Measurements from ENCODE around the gene SEMA4D. TPM values are rescaled to one million over a fixed set of nuclear protein-coding genes. Genes with fewer than 3 reads are reported as not detected.

Gene SEMA4D
- total and polyA plus RNA-seq, 2 of the 13 experiments (the other 11 are each of a cell fraction or from before 2014, with no cell fraction given) = 0.13 to 0.16 TPM

- Histone ChIP-seq H3K4me3 (replicated peaks in 1 of 3; ENCODE audit: insufficient read depth in 1 of 3, low read depth in 2 of 3, low read length in 3 of 3) (no peak overlapping the region), H3K27me3 (ENCODE audit: control insufficient read depth in 1 of 2, insufficient read depth in 2 of 2, low read length in 2 of 2) (peaks cover 6 to 54% of the 10 kb centered on the region in 2 experiments; a peak in 4 of 5 replicates), H3K4me2 (ENCODE audit: low read depth, low read length) (no peak overlapping the region), H3K36me3 (replicated peaks in 1 of 2; ENCODE audit: control insufficient read depth in 1 of 2, insufficient read depth in 2 of 2, low read length in 2 of 2) (no peaks in the 10 kb centered on the region), H4K20me1 (ENCODE audit: insufficient read depth, low read length) (no peaks in the 10 kb centered on the region), H3K79me2 (ENCODE audit: insufficient read depth, low read length) (no peaks in the 10 kb centered on the region), H3K9ac (ENCODE audit: insufficient read depth, low read depth, low read length) (no peak overlapping the region), H3K4me1 (ENCODE audit: insufficient read depth, low read length) (peaks cover 8% of the 10 kb centered on the region), H3K27ac (ENCODE audit: extremely low read length, insufficient read depth, low read length) (no peak overlapping the region), H2AFZ (ENCODE audit: low read length) (no peak overlapping the region), H3K9me3 (ENCODE audit: low read length) (no peaks in the 10 kb centered on the region)
- in situ Hi-C loops (cut with HindIII; ENCODE audit: extremely low pct_ligation_motif_present, low pct_unique_long_range_greater_than_20kb) = no loop called here
- ChIA-PET POLR2A (no interaction called here), CTCF (ENCODE audit: low intra/inter-chr PET ratio, low total read pairs) (no interaction called here)
- BruUV-seq (replicated peaks) = no TSS peak
- TF ChIP-seq EED (CRISPR knock-in tag; IDR thresholded peaks at IDR 0.05) (no peak), SAFB2 (CRISPR knock-in tag; IDR thresholded peaks at IDR 0.05; ENCODE audit: borderline replicate concordance, low read depth) (no peak), NONO (IDR thresholded peaks at IDR 0.05) (no peak), NONO (CRISPR knock-in tag; conservative IDR thresholded peaks at IDR 0.05) (no peak), PHF5A (CRISPR knock-in tag; IDR thresholded peaks at IDR 0.05; ENCODE audit: low read depth, unreplicated experiment) (no peak), ZNF678 (CRISPR knock-in tag; IDR thresholded peaks at IDR 0.05) (no peak), CCDC6 (CRISPR knock-in tag; IDR thresholded peaks at IDR 0.05) (no peak), POLR2A (IDR thresholded peaks at IDR 0.05; ENCODE audit: insufficient read depth in 1 of 2, low read depth in 2 of 2, low read length in 2 of 2) (no peak), CENPX (CRISPR knock-in tag; IDR thresholded peaks at IDR 0.05) (no peak), THAP7 (CRISPR knock-in tag; IDR thresholded peaks at IDR 0.05) (no peak), RARG (CRISPR knock-in tag; IDR thresholded peaks at IDR 0.05; ENCODE audit: low read depth) (no peak), ATF1 (CRISPR knock-in tag; IDR thresholded peaks at IDR 0.05) (no peak), HOXA5 (CRISPR knock-in tag; IDR thresholded peaks at IDR 0.05) (no peak), ZNF776 (CRISPR knock-in tag; IDR thresholded peaks at IDR 0.05) (no peak), CC2D1A (CRISPR knock-in tag; IDR thresholded peaks at IDR 0.05) (no peak), ZNF552 (CRISPR knock-in tag; IDR thresholded peaks at IDR 0.05; ENCODE audit: borderline replicate concordance) (no peak)
- TF ChIP-seq, protein P1, sequence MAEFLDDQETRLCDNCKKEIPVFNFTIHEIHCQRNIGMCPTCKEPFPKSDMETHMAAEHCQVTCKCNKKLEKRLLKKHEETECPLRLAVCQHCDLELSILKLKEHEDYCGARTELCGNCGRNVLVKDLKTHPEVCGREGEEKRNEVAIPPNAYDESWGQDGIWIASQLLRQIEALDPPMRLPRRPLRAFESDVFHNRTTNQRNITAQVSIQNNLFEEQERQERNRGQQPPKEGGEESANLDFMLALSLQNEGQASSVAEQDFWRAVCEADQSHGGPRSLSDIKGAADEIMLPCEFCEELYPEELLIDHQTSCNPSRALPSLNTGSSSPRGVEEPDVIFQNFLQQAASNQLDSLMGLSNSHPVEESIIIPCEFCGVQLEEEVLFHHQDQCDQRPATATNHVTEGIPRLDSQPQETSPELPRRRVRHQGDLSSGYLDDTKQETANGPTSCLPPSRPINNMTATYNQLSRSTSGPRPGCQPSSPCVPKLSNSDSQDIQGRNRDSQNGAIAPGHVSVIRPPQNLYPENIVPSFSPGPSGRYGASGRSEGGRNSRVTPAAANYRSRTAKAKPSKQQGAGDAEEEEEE (CRISPR knock-in tag; IDR thresholded peaks at IDR 0.05; ENCODE audit: borderline replicate concordance) = no peak
- TF ChIP-seq, protein P2, sequence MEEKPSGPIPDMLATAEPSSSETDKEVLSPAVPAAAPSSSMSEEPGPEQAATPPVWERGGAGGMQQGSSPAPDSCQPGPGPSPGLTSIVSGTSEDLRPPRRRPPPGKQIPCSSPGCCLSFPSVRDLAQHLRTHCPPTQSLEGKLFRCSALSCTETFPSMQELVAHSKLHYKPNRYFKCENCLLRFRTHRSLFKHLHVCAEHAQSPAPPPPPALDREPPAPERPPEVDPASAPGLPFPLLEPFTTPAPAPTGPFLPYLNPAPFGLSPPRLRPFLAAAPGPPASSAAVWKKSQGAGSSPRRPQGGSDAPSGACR (CRISPR knock-in tag; IDR thresholded peaks at IDR 0.05) = no peak
- TF ChIP-seq, protein P3, sequence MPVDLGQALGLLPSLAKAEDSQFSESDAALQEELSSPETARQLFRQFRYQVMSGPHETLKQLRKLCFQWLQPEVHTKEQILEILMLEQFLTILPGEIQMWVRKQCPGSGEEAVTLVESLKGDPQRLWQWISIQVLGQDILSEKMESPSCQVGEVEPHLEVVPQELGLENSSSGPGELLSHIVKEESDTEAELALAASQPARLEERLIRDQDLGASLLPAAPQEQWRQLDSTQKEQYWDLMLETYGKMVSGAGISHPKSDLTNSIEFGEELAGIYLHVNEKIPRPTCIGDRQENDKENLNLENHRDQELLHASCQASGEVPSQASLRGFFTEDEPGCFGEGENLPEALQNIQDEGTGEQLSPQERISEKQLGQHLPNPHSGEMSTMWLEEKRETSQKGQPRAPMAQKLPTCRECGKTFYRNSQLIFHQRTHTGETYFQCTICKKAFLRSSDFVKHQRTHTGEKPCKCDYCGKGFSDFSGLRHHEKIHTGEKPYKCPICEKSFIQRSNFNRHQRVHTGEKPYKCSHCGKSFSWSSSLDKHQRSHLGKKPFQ (CRISPR knock-in tag; IDR thresholded peaks at IDR 0.05; ENCODE audit: insufficient replicate concordance) = no peak
- WGBS (ENCODE audit: low lambda C conversion rate) = no CpG with 5 or more reads among the region's 7 CpGs
- intact Hi-C loops (cut with micrococcal nuclease; ENCODE audit: unreplicated experiment) = no loop called here
- no peak for DNase-seq (ENCODE audit: low spot score)
- no peak for ATAC-seq
- FAIRE-seq = no peak
Observed at GRCh38 chr9:89498852-89499480, 1.1 kb upstream of the SEMA4D start.
